ENCODE results near the gene ITGB7. TPM values are rescaled to one million over a fixed set of nuclear protein-coding genes. Genes with fewer than 3 reads are reported as not detected.

ITGB7 gene
- total and polyA plus RNA-seq, 2 donors (not counting 3 experiments of a cell fraction or from before 2014, with no cell fraction given) = 0.17 TPM; not detected in 1

DNA sequence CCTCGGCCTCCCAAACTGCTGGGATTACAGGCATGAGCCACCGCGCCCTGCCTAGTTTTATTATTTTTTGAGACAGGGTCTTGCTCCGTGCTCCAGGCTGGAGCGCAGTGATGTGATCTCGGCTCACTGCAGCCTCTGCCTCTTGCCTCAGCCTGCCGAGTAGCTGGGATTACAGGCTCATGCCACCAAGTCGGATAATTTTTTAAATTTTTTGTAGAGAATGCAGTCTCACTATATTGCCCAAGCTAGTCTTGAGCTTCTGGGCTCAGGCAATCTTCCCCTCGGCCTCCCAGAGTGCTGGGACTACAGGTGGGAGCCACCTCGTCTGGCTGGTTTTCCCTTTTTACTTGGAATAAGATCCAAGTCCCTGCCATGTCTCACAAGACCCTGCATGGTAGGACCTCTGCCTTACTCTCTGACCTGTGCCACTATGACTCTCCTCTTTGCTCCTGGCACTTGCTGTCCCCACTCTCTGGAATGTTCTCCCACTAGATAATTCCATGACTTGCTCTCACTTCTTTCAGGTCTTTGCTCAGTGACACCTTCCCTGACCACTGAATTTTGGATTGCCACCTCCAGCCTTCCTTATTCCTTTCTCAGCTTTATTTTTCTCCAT is 32.7 kb upstream of the ITGB7 start:
- H3K27me3 ChIP-seq (ENCODE audit: control insufficient read depth in 2 of 2, insufficient read depth in 2 of 2, low read length in 2 of 2) = peaks cover 16 to 22% of the 10 kb centered on the region in 2 experiments
- H3K27ac ChIP-seq (ENCODE audit: insufficient read depth, low read depth, low read length) = no peak overlapping the region
- ChIA-PET POLR2A (no interaction called here), CTCF (interaction anchor here (0.6 to 8.0 kb wide), 5 partner anchors 19 to 164 kb away, joined by 3 to 38 read pairs (median 3); no protein-coding TSS in a partner anchor)
- H3K79me2 ChIP-seq (ENCODE audit: control insufficient read depth, insufficient read depth, low read length) = no peaks in the 10 kb centered on the region
- H3K36me3 ChIP-seq (ENCODE audit: control insufficient read depth in 2 of 2, extremely low read depth in 1 of 2, insufficient read depth in 2 of 2, low read length in 2 of 2) = no peaks in the 10 kb centered on the region
- H3K9me1 ChIP-seq (replicated peaks; ENCODE audit: control insufficient read depth, extremely low read depth, insufficient read depth, low read length) = no peaks in the 10 kb centered on the region
- no peak overlapping the region for H2AFZ ChIP-seq (ENCODE audit: low read depth, low read length)
- H3K9ac ChIP-seq (replicated peaks; ENCODE audit: extremely low read depth, insufficient read depth, low read length) = no peak overlapping the region
- no peaks in the 10 kb centered on the region for H4K20me1 ChIP-seq (replicated peaks; ENCODE audit: control insufficient read depth, extremely low read depth, insufficient read depth, low read length)
- H3K9me3 ChIP-seq (replicated peaks; ENCODE audit: control insufficient read depth, insufficient read depth, low read length) = no peaks in the 10 kb centered on the region
- intact Hi-C loops (cut with micrococcal nuclease) (no loop called here), dilution Hi-C loops (cut with MboI; ENCODE audit: extremely low pct_ligation_motif_present, low sequenced_read_pairs) (no loop called here)
- no peaks in the 10 kb centered on the region for H3K4me1 ChIP-seq (ENCODE audit: control insufficient read depth, extremely low read depth, insufficient read depth, low read length)
- TF ChIP-seq GATA2 (IDR thresholded peaks at IDR 0.05; ENCODE audit: insufficient read depth, insufficient read length, low read depth, low read length) = no peak
- no peak for TF ChIP-seq FOS (IDR thresholded peaks at IDR 0.05; ENCODE audit: borderline replicate concordance, insufficient read depth, low read length)
- TF ChIP-seq, protein P1, sequence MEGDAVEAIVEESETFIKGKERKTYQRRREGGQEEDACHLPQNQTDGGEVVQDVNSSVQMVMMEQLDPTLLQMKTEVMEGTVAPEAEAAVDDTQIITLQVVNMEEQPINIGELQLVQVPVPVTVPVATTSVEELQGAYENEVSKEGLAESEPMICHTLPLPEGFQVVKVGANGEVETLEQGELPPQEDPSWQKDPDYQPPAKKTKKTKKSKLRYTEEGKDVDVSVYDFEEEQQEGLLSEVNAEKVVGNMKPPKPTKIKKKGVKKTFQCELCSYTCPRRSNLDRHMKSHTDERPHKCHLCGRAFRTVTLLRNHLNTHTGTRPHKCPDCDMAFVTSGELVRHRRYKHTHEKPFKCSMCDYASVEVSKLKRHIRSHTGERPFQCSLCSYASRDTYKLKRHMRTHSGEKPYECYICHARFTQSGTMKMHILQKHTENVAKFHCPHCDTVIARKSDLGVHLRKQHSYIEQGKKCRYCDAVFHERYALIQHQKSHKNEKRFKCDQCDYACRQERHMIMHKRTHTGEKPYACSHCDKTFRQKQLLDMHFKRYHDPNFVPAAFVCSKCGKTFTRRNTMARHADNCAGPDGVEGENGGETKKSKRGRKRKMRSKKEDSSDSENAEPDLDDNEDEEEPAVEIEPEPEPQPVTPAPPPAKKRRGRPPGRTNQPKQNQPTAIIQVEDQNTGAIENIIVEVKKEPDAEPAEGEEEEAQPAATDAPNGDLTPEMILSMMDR (IDR thresholded peaks at IDR 0.05; ENCODE audit: extremely low read depth in 1 of 2, insufficient read depth in 1 of 2, low read depth in 1 of 2, low read length in 2 of 2) = no peak
- TF ChIP-seq POLR2A (IDR thresholded peaks at IDR 0.05; ENCODE audit: low read depth, low read length) = no peak
- TF ChIP-seq JUN (IDR thresholded peaks at IDR 0.05; ENCODE audit: borderline replicate concordance, insufficient read depth, insufficient read length, low read depth) = no peak
- no peak for TF ChIP-seq POLR2AphosphoS5 (IDR thresholded peaks at IDR 0.05; ENCODE audit: insufficient read depth, low read depth, low read length)
- TF ChIP-seq MAX (IDR thresholded peaks at IDR 0.05; ENCODE audit: insufficient read depth, insufficient read length) = no peak
- TF ChIP-seq EZH2 (IDR thresholded peaks at IDR 0.05; ENCODE audit: borderline replicate concordance, low read depth, low read length, severe bottlenecking) = no peak
- TF ChIP-seq MYC (IDR thresholded peaks at IDR 0.05; ENCODE audit: low read depth, low read length) = no peak
- no peak overlapping the region for H3K4me2 ChIP-seq (ENCODE audit: insufficient read depth, low read length)
- H3K4me3 ChIP-seq (replicated peaks in 1 of 3; ENCODE audit: insufficient read depth in 1 of 3, low read depth in 1 of 3, low read length in 3 of 3) = no peak overlapping the region
- FAIRE-seq = no peak
- no TSS peak for BruUV-seq (replicated peaks)
- no peak for DNase-seq (ENCODE audit: low read depth, low spot score)

Measured in endothelial cell of umbilical vein (primary cell).